ENCODE measurements around the gene NUDCD3.
A peak's percentile ranks its signal among the peaks of the same experiment; 100 is the strongest.
"Not testable (repeated sequence)": the region's sequence is repeated elsewhere in the genome, so short reads cannot be mapped to it uniquely, and the experiment has no call there.

NUDCD3 gene

DNA sequence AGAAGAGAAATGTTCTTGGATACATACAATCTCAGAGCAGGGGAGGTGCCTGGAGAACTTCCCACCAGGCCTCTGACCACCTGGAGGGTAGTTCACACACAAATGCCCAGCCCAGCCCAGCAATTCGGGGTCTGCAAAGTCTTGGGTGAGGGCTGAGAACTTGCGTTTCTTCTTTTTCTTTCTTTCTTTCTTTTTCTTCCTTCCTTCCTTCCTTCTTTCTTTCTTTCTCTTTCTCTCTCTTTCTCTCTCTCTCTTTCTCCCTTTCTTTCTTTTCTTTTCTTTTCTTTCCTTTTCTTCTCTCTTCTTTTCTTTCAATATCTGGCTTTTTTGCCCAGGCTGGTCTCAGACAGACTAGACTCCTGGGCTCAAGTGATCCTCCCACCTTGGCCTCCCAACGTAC is 28.3 kb upstream of the NUDCD3 start:
- no peak for DNase-seq (ENCODE audit: low read depth in 2 of 2)

DNA sequence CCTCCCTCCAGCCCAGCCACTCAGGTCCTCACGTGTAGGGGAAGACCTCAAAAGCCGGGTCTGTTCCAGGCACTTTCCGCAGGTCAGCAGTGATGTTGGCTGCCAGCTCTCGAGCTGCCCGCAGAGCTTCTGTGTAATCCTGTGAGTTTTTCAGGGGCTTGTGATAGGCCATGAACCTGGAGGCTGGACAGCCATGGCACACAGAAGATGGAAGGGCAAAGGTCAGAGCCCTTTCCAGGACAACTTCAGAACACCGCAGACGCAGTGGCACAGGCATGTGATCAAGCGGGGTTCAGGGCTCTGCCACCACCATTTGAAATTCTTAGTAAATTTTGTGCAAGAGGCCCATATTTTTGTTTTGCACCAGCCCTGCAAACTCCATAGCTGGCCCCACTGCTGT is 26.7 kb upstream of the NUDCD3 start:
- DNase-seq (ENCODE audit: low read depth in 2 of 2), result no peak

DNA sequence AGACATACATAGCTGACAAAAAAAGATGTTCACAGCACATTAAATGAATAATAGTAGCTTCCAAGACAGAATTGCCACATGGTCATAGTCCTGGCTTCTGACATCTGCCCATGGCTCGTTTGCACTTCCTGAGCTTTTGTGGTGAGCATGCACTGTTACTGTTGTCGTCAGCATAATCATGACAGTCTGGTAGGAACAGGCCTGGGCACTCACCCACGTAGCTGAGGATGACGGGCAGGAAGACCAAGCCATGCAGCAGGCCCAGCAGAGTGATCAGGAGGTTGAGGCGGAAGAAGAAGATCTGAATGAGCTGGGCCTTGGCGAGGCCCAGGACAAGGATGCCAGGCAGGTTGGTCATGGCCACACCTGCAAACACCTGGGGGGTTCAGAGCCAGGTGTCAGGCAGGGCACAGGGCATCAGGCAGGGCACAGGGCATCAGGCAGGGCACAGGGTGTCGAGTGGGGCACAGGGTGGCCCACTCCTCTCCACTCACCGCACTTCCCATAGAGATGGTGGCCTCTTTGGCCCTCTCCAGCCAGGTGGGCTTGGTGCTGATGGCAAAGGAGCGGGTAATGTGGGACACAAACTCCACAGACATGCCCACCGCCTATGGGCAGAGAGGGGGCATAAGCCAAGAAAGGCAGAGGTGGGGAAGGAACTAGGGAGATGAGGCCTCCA is 25.3 kb upstream of the NUDCD3 start:
- no peak for DNase-seq (ENCODE audit: low read depth in 2 of 2)

DNA sequence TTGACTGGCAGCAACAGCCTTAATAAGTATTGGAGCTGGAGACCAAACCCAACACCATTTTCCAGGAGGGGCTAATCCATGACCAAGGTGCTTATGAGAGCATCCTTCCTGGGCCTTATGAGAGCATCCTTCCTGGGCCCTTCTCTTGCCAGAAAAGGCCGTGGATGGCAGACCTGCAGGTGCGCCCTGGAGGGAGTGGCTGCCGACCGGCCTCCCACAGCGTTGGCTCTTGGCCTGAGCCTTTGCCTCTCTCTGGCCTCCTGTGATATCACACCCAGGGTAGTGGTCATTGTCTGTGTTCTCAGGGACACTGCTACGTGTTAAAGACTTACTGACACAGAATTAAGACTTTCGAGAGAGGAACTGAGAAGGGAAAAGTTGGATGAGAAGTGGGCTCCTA is 22.3 kb upstream of the NUDCD3 start:
- DNase-seq (ENCODE audit: low read depth in 2 of 2), result no peak

DNA sequence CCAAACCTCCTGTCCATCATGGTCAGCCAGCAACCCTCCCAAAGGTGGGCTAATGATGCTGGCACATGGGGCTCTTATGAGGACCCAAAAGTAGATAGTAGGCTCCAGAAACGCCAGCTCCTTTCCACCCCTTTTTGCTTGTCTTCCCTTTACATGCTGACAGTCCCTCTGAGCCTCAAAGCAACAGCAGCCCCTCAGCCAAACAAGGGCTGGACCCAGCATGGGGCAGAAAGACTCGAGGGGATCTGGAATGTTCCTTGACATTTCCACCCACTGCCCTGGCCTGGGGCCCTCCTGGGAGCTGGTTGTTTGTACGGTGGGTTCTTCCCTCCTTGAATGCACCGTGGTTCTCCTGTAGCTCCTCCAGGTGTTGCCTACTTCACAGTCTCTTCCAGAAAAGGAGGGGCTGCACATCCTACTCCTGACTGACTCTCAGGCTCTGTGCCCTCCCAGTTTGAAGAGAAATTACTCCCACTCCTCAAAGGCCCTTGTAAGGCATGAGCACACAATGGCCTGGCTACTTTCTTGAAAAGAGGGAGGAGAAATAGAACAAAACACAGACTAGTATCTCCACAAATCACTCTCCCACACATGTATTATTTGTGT is 21.5 kb upstream of the NUDCD3 start:
- DNase-seq (ENCODE audit: low read depth in 2 of 2), result no peak

DNA sequence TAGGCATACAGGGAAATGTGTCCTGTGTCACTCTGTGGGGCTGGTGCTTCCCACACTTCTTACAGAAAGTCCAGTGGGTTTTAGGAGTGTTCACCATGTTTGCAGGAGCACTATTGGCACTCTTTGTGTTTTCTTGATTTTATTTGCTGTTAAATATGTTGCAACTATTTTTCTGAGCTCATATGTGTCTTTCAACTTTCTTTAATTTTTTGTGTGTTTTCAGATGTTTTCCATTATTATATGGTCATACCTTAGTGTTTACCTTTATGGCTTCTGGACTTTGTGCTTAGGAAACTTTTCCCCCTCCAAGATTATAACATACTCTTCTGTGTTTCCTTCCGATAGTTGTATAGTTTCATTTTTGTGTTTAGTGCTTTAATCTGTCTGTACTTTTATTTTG is 20.8 kb upstream of the NUDCD3 start:
- DNase-seq (ENCODE audit: low read depth in 2 of 2), result no peak

DNA sequence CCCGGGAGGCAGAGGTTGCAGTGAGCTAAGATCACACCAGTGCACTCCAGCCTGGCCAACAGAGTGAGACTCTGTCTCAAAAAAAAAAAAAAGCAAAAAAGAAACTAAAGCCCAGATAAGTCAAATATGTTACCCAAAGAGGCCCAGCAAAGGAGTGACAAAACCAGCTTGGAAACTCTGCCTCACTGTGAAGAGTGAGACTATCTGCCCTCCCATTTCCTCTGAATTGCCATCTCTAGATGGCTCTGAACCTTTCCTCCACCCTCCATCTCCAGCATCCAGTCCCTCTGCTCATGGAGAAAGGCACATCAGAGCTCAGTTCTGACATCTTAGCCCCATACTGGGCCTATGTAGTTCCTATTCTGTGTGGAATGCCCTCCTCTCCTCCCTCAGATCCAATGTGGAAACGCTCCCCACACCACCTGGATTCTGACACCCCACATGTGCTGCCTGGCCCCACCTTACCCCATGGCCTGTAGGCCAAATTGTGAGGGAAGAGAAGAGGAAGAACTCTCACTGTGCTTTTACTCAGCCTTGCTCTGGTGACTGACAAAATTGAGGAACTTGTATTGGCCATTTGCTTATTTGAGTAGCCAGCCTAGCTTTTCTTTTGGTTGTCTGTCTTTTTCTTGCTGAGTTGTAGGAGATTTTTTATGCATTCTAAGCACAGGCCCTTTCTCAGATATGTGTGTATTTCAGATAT is 18.0 kb upstream of the NUDCD3 start:
- DNase-seq (ENCODE audit: low read depth in 2 of 2), result no peak

DNA sequence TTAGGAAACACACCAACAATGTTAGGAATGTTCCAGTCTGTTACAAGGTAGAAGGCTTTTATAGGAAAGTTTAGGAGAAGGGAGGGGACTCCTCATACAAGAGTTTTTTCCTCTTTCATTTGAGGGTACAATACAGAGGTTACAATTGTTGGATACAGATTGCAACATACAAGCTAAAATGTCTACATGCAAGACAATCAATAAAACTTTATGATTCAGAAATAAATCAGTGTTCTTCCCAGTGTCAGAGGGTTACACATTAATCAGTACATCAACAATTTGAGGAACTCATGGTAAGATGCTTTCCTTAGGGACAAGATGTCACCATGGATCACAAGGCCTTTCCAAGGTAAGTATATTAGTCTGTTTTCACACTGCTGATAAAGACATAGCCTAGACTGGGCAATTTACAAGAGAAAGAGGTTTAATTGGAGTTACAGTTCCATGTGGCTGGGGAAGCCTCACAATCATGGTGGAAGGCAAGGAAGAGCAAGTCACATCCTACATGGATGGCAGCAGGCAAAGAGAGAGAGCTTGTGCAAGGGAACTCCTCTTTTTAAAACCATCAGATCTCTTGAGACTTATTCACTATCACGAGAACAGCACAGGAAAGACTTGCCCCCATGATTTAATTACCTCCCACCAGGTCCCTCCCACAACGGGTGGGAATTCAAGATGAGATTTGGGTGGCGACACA is 16.3 kb upstream of the NUDCD3 start:
- not testable (repeated sequence) for DNase-seq (ENCODE audit: low read depth in 2 of 2)

DNA sequence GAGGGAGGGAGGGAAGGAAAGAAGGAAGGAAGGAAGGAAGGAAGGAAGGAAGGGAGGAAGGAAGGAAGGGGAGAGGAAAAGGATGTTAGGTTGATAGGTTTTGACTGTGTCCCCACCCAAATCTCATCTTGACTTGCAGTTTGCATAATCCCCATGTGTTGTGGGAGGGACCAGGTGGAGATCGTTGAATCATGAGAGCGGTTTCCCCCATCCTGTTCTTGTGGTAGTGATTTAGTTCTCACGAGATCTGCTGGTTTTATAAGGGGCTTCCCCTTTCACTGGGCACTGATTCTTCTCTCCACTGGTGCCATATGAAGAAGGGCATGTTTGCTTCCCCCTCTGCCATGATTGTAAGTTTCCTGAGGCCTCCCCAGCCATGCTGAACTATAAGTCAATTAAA is 15.1 kb upstream of the NUDCD3 start:
- DNase-seq (ENCODE audit: low read depth in 2 of 2), result no peak

DNA sequence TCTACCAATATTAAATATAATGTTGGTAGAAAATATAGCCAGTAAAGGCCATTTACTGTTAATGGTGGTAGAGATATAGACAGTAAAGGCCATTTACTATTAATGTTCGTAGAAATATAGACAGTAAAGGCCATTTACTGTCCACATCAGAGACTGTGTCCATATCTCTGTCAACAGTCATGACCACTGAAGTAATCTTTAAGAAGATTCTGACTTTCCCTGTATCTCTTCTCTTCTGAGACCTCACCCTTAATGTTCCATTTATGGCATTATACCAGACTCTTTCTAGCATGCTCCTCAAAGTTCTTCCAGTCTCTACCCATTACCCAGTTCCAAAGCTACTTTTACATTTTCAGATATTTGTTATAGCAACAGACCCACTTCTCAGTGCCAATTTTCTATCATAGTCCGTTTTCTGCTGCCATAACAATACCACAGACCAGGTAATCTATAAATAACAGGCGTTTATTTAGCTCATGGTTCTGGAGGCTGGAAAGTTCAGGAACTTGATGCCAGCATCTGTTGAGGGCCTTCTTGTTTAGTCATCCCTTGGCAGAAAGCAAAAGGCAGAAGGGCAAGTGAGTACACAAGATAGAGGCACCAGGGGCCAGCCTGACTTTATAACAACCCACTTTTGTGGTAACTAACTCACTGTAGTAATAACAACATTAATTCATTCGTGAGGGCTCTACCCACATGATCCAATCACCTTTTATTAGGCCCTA is 7.9 kb upstream of the NUDCD3 start:
- no peak for DNase-seq (ENCODE audit: low read depth in 2 of 2)

DNA sequence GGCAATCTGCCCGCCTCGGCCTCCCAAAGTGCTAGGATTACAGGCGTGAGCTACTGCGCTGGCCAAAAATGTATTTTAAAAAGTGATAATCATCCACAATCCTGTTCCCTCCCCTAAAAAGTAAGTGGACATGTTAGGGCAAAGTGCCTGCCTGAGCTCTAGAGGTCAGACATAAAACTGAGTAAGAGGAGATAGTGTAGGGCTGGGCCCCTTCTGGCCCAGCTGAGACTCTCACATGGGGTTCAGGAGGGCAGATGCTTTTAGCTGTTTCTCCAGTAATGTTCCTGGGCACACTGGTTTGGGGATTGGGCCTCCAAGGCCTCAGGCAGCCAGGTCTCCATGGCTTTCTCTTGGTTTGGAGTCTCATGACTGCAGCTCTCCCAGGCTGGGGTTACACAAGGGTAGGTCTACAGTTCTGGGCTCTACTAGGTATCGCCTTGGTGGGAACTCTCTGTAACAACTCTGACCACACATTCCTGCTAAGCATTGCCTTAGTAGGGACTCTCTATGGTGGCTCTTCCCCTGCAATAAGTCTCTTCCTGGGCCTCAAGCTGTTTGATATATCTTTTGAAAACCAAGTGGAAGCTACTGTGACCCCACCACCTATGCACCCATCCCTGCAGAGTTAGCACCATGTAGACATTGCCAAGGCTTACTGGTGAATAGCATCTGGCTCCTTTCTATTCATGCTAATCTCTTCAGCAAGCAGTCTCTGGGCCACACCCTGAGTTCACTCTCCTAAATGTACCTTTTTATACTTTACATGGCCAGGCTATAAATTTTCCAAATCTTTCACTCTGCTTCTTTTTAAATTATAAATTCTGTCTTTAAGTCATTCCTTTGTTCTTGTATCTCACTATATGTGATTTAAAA is 6.9 kb upstream of the NUDCD3 start:
- DNase-seq (ENCODE audit: low read depth in 2 of 2), result no peak

DNA sequence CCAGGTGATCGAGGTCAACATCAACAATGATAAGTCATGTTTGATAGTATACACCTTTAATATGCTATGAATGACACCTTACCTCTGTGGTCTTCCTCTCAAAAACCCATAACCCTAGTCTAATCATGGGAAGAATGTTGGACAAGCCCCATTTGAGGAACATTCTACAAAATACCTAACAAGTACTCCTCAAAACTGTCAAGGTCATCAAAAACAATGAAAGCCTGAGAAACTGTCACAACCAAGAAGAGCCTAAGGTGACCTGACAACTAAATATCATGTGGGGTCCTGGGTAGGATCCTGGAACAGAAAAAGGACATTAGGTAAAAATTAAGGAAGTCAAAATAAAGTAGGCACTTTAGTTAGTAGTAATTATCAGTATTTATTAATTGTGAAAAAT is 5.9 kb upstream of the NUDCD3 start:
- no peak for DNase-seq (ENCODE audit: low read depth in 2 of 2)

DNA sequence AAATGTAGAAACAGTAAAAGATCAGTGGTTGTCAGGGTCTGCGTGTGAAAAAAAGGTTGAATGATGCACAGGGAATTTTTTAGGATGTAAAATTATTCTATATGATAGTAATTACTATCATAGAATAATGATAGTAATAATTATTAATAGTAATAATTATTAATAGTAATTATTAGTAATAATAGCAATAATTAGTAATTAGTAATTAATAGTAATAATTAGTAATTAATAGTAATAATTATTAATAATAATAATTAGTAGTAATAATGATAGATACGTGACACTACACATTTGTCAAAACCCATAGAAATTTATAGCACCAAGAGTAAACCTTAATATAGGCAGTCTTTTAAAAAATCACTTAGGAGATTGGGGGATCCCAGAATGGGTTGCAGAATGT is 4.5 kb upstream of the NUDCD3 start:
- no peak for DNase-seq (ENCODE audit: low read depth in 2 of 2)

DNA sequence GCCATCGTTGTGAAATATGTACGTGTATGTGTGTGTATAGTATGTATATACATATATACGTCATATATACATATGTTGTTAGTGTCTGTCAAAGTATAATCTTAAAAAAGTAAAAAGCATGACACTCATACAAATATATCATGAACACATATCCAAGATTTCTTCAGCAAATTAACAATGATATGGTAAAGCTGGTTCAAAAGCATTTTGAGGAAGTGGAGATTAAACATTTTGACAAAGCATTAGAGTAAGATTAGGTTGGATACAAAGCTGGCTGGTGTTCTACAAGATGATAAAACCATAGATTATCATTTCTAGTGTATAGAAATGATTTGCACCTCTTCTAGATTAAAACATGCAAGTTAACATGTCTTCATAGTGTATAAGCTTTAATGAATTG is 771 bp upstream of the NUDCD3 start:
- no peak for DNase-seq (ENCODE audit: low read depth in 2 of 2)

DNA sequence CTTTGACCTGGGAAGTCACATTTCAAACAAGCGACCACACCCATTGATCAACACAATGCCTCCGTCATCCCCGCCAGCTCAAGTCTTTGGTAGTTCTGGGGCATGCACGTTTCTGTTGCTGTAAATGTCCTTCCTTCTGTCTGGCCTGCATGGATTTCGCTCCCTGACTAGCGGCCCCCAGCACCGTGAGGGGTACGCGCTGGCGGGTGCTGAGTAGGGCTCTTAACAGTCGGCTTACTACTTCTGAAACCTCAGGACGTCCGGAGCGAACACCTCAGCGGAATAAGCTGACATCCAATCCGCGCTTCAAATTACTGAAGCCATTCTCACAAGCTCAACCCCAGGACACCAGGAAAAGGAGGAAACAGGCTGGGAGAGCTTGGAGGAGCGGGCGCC is 505 bp downstream of the NUDCD3 start:
- DNase-seq (ENCODE audit: low read depth in 2 of 2), result peak in 1 of 2 donors; percentile 31

DNA sequence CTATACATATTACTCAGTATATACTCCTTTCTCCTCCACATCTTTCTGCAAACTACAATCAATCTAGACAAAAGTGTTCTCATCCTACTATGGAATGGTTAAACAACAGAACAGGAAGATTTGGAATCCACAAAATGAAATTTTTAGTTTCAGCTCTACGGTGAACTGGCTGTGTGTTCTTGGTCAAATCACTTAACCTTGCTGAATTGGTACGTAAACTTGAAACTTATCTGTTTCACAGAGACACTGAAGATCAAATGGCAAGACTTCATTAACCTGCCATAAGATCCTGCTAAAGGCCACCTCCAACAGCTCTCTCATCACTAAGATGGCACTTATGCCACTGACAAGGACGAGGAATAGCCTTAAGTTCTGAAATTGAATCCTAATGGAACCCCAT is 1.5 kb downstream of the NUDCD3 start:
- DNase-seq (ENCODE audit: low read depth in 2 of 2), result no peak

DNA sequence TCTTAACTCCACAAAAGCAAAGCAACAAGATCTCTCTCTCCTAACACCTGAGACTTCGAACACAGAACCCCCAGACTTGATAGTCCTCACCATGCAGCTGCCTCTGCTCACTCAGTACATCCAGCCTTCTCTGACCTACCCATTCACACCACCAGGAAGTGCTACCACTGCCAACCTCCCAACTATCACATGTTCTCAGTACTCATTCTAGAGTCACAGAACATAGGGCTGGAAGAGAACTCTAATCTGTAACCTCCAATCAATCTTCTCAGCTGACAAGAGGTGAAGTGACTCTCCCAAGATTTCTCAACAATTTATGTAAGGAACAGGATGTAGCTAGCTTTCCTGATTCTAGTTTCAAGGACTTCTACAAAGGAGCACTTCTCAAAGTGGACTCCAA is 3.8 kb downstream of the NUDCD3 start:
- no peak for DNase-seq (ENCODE audit: low read depth in 2 of 2)

DNA sequence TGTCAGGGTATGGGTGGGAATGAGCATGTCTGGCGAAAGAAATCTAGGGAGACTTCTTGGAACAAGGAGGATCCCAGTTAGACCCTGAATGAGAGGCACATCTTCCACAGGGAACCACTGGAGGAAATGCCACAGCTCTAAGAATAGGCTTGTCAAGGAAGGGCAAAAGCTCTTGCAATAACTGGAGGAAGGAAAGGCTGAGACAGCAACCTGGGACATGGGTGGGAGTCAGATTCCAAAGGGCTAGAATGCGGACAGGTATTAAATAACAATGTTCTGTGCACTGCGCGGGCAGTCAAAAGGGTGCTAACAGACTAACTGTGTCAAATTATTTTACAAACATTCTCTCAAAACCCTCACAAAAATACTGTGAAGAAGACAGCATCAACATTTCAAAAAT is 4.5 kb downstream of the NUDCD3 start:
- no peak for DNase-seq (ENCODE audit: low read depth in 2 of 2)

DNA sequence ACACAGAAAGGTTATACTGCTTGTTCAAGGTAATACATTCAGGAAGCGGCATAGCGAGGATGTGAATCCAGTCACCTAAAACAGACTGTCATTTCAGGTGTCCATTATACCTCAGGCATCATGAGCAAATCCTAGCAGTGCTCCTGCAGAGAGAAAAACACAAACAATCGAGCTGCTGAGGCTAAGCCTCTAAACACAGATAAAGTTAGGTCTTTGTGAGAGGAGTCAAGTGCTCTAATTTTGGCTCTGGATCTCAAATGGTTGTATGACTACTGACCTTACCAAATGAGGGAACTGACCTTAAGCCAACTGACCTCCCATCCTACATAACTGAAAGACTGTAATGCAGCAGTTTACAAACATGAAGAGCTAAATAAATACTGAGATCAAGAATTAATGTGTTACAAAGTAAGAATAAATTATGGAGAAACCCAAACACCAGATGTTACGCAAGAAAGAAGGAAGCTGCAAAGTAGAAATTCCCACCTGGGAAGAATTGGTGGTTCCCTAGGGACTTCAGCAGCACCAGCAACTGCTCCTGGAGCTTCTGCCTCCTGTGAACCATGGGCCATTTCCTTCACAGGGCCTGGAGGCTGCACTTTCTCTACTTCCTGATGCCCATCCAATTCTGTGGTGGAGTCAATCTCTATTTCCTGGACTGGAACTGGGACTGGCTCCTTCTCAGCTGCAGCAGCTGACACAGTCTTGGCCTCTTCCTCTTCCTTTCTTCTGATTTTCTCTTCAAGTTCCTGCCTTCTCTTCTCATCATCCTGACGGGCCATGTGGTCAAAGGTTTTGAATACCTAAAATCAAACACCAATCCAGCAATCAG is 5.8 kb downstream of the NUDCD3 start:
- DNase-seq (ENCODE audit: low read depth in 2 of 2), result no peak

Data from stimulated activated CD4-positive, alpha-beta T cell treated with anti-CD3 and anti-CD28 coated beads, Interleukin-1b, Interleukin-23, amount 100 ng/mL, for 4 hours (primary cell).